HFFc6 (cell line): Measurements from ENCODE around the gene RGS19. TPM values are rescaled to one million over a fixed set of nuclear protein-coding genes. Genes with fewer than 3 reads are reported as not detected.

Source experiments
- DNase-seq: peaks from one replicate; pipeline ENCODE4 v3.0.0-alpha.2; 2018
- H3K27ac Mint-ChIP-seq: 2 replicates; pipeline ENCODE4 v1.8.0; 2020; ENCODE audit warnings: mild to moderate bottlenecking, mixed read lengths
- H3K27me3 Mint-ChIP-seq: 2 replicates; pipeline ENCODE4 v1.8.0; 2021; ENCODE audit warnings: mild to moderate bottlenecking, moderate library complexity, mixed read lengths; ENCODE audit not compliant: insufficient read depth
- H3K36me3 Mint-ChIP-seq: 2 replicates; pipeline ENCODE4 v1.8.0; 2021; ENCODE audit warnings: low read depth, mixed read lengths
- H3K4me1 Mint-ChIP-seq: 2 replicates; pipeline ENCODE4 v1.8.0; 2020; ENCODE audit warnings: low read depth, mixed read lengths
- H3K4me3 Mint-ChIP-seq: 2 replicates; pipeline ENCODE4 v1.8.0; 2020; ENCODE audit warnings: mild to moderate bottlenecking, moderate library complexity, mixed read lengths
- H3K9me3 Mint-ChIP-seq: 2 replicates; pipeline ENCODE4 v1.8.0; 2020; ENCODE audit warnings: mild to moderate bottlenecking, mixed read lengths
- CTCF ChIP-seq: fragments of 200-600 bp; sonication (generic); IDR thresholded peaks from 2 replicates; pipeline ENCODE4 v1.5.0; 2021; ENCODE audit warnings: antibody characterized with exemption, mild to moderate bottlenecking
- total RNA-seq, 6 experiments: library from RNA; stranded (reverse); fragmentation: NEBNext Ultra II Directional; extraction: Animal tissue kit (Norgen Biotek cat#: 25700); gene quantifications; 2 replicates in 1 of 6; 3 replicates in 5 of 6; pipeline ENCODE4 v1.2.3, GENCODE V29; 2021

Gene RGS19
- total RNA-seq, 6 experiments from 2014 or later = 11.0 to 16.3 (median 12.9) TPM

- peaks cover 12% of the 10 kb centered on the region for H3K4me1 Mint-ChIP-seq
- TF ChIP-seq CTCF = no peak
- peak; percentile 57 for DNase-seq
- no peak overlapping the region for H3K4me3 Mint-ChIP-seq
- no peaks in the 10 kb centered on the region for H3K9me3 Mint-ChIP-seq
- no peak overlapping the region for H3K27ac Mint-ChIP-seq
- H3K27me3 Mint-ChIP-seq = peaks cover 31% of the 10 kb centered on the region
- no peaks in the 10 kb centered on the region for H3K36me3 Mint-ChIP-seq
These were observed 34.7 kb downstream of the RGS19 start for GRCh38 chr20:64044484-64045247.

- peaks cover 12% of the 10 kb centered on the region for H3K4me1 Mint-ChIP-seq
- no peak for TF ChIP-seq CTCF
- H3K27ac Mint-ChIP-seq = no peak overlapping the region
- peaks cover 30% of the 10 kb centered on the region for H3K27me3 Mint-ChIP-seq
- H3K36me3 Mint-ChIP-seq = no peaks in the 10 kb centered on the region
- H3K4me3 Mint-ChIP-seq = no peak overlapping the region
- no peak for DNase-seq
- no peaks in the 10 kb centered on the region for H3K9me3 Mint-ChIP-seq
These were observed 35.5 kb downstream of the RGS19 start for GRCh38 chr20:64043768-64044167.

GRCh38 chr20:64042054-64042781, 37.1 kb downstream of the RGS19 start:
- no peak for TF ChIP-seq CTCF
- no peaks in the 10 kb centered on the region for H3K36me3 Mint-ChIP-seq
- peaks cover 33% of the 10 kb centered on the region for H3K27me3 Mint-ChIP-seq
- no peaks in the 10 kb centered on the region for H3K9me3 Mint-ChIP-seq
- DNase-seq = no peak
- H3K27ac Mint-ChIP-seq = no peak overlapping the region
- peaks cover 15% of the 10 kb centered on the region for H3K4me1 Mint-ChIP-seq
- H3K4me3 Mint-ChIP-seq = no peak overlapping the region

GRCh38 chr20:64041781-64042053, 37.6 kb downstream of the RGS19 start:
- no peak for DNase-seq
- no peak for TF ChIP-seq CTCF
- Mint-ChIP-seq H3K27ac (no peak overlapping the region), H3K36me3 (no peaks in the 10 kb centered on the region), H3K4me1 (peaks cover 15% of the 10 kb centered on the region), H3K9me3 (no peaks in the 10 kb centered on the region), H3K27me3 (peaks cover 30% of the 10 kb centered on the region), H3K4me3 (no peak overlapping the region)

- H3K4me3 Mint-ChIP-seq = no peak overlapping the region
These were observed 38.1 kb downstream of the RGS19 start for GRCh38 chr20:64041040-64041780.

More at GRCh38 chr20:64041040-64041780, 38.1 kb downstream of the RGS19 start:
- Mint-ChIP-seq H3K4me1 (peaks cover 15% of the 10 kb centered on the region), H3K36me3 (no peaks in the 10 kb centered on the region), H3K27ac (no peak overlapping the region), H3K27me3 (peaks cover 26% of the 10 kb centered on the region), H3K9me3 (no peaks in the 10 kb centered on the region)
- DNase-seq = no peak
- TF ChIP-seq CTCF = no peak
